Retinal pigment epithelial cell (primary cell): ENCODE results near the gene CFAP410.

Source experiments
- DNase-seq: peaks from one replicate; pipeline ENCODE4 v3.0.0-alpha.2; 2010; ENCODE audit warnings: low read depth
- H3K4me3 ChIP-seq: 2 replicates; pipeline ENCODE4 v1.5.1; 2011; ENCODE audit warnings: mild to moderate bottlenecking, low read length, control low read depth, moderate library complexity
- CTCF ChIP-seq: conservative IDR thresholded peaks from 2 replicates; pipeline ENCODE4 v1.5.1; 2011; ENCODE audit warnings: low read depth, low read length, control low read depth, inconsistent platforms

Gene CFAP410

GRCh38 chr21:44318489-44319285, 20.5 kb downstream of the CFAP410 start:
- no peak for TF ChIP-seq CTCF

GRCh38 chr21:44317871-44318270, 21.3 kb downstream of the CFAP410 start:
- no peak for DNase-seq
- no peak for TF ChIP-seq CTCF
- no peak overlapping the region for H3K4me3 ChIP-seq

More at GRCh38 chr21:44318489-44319285, 20.5 kb downstream of the CFAP410 start:
- no peak for DNase-seq
- H3K4me3 ChIP-seq = no peak overlapping the region

GRCh38 chr21:44317241-44317782, 21.9 kb downstream of the CFAP410 start:
- no peak for TF ChIP-seq CTCF
- no peak overlapping the region for H3K4me3 ChIP-seq
- DNase-seq = no peak

DNA sequence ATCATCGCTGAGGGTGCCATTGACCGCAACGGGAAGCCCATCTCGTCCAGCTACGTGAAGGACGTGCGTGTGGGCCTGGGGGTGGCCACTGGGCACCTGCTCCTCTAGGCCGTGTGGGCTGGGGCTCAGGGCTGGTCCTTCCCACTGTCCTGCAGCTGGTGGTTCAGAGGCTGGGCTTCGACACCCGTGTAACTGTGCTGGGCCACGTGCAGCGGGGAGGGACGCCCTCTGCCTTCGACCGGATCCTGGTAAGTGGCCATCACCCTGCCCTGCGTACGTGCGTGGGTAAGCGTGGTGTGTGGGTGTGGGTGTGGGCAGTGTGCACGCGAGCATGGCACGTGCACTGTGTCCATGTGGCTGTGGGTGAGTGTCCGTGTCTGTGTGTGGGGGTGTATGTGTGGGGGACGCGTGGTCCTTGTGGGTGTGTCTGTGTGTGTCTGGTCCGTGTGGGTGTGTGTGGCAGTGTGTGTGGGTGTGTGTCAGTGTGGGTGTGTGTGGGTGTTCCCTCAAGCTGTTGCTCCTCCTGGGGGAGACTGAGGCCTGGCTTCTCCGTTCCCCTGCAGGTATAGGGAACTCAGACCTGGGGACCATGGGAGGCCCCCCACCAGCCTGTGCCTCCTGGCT, 22.8 kb downstream of the CFAP410 start:
- H3K4me3 ChIP-seq = no peak overlapping the region
- TF ChIP-seq CTCF = no peak
- DNase-seq = no peak

DNA sequence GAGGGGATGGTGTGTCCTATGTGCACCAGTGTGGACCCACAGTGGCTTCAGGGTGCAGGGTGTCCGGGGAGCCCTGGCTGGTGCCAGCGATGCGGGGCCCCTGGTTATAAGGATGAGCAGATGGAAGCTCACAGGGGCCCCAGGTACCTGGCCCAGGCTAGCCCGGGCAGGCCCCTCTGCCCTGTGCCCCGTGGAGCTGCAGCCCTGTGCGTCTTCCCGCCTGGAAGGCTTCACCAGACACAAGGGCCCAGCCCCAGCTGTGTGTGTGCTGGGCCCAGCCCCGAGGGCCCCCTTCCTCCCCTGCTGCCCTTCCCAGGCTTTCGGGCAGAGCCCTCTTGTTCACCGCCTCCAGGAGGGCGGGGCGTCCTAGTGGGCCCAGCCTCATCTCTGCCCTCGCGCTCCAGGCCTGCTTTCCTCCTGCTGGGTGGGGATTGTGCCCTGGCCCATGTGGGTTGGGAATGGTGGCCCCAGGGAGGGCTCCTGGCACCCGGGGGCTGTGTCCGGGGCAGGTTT, 23.4 kb downstream of the CFAP410 start:
- DNase-seq = no peak
- TF ChIP-seq CTCF = no peak
- no peak overlapping the region for H3K4me3 ChIP-seq

GRCh38 chr21:44314561-44314960, 24.6 kb downstream of the CFAP410 start:
- no peak overlapping the region for H3K4me3 ChIP-seq
- TF ChIP-seq CTCF = no peak
- DNase-seq = no peak
